Astrocyte of the spinal cord (primary cell): ENCODE measurements around the gene GOLPH3L.
"Not testable (repeated sequence)": the region's sequence is repeated elsewhere in the genome, so short reads cannot be mapped to it uniquely, and the experiment has no call there.

Experiments
- DNase-seq: peaks from one replicate; pipeline ENCODE4 v3.0.0; 2011; ENCODE audit warnings: low read depth, low spot score
- H3K4me3 ChIP-seq: 2 replicates; pipeline ENCODE4 v1.5.1; 2011; ENCODE audit warnings: low read depth, mild to moderate bottlenecking, low read length, moderate library complexity
- CTCF ChIP-seq: IDR thresholded peaks from 2 replicates; pipeline ENCODE4 v1.5.1; 2012; ENCODE audit warnings: low read depth, mild to moderate bottlenecking, low read length, inconsistent platforms
- in situ Hi-C: cut with HindIII; loops from 2 replicates; pipeline ENCODE4 v1.10.0; 2017; ENCODE audit warnings: low sequenced_read_pairs

GOLPH3L gene

GRCh38 chr1:150601540-150601939 is 95.4 kb downstream of the GOLPH3L start:
- no peak for TF ChIP-seq CTCF
- in situ Hi-C loops = no loop called here
- no peak overlapping the region for H3K4me3 ChIP-seq
- DNase-seq = no peak

- in situ Hi-C loops, H3K4me3 ChIP-seq: not testable (repeated sequence)
Observed at GRCh38 chr1:150598346-150598745, 98.6 kb downstream of the GOLPH3L start.

GRCh38 chr1:150596976-150597375 is 100.0 kb downstream of the GOLPH3L start:
- DNase-seq = no peak
- no peak for TF ChIP-seq CTCF
- no peak overlapping the region for H3K4me3 ChIP-seq
- in situ Hi-C loops = no loop called here

More at GRCh38 chr1:150598346-150598745, 98.6 kb downstream of the GOLPH3L start:
- not testable (repeated sequence) for DNase-seq
